Uterus (tissue), 2 donors: ENCODE data around the gene CTNND1.

Source experiments
- POLR2A ChIP-seq, 2 donors: fragments of 450-650 bp; IDR thresholded peaks; one replicate each; pipeline ENCODE4 v1.6.1; 2016; ENCODE audit warnings: antibody characterized with exemption in 2 of 2, mild to moderate bottlenecking in 1 of 2, moderate library complexity in 1 of 2
- TF ChIP-seq, protein P1 (sequence below), 4 experiments: fragments of 200-600 bp in 2 of 4; fragments of 450-650 bp in 2 of 4; sonication (generic) in 2 of 4; IDR thresholded peaks; one replicate each; pipeline ENCODE4 v1.5.1; 2016 to 2019; ENCODE audit warnings: antibody characterized with exemption in 4 of 4, mild to moderate bottlenecking in 2 of 4, moderate library complexity in 1 of 4

DNA sequence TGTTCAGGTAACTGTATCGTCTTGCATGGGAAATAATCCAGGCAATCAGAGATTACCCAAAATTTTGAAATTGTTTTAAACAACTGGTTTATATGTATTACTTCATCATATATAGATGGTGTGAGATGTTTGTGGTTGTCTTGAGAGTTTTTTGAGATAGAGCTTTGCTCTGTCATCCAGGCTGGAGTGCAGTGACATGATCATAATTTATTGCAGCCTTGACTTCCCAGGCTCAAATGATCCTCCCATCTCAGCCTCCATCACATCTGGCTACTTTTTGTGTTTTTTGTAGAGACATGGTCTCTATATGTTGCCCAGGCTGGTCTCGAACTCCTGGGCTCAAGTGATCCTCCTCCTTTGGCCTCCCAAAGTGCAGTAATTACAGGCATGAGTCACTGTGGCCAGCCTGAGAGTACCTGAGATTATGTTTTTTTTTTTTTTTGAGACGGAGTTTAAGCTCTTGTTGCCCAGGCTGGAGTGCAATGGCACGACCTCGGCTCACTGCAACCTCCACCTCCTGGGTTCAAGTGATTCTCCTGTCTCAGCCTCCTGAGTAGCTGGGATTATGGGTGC lies 11.5 kb downstream of the CTNND1 start:
- TF ChIP-seq, protein P1, sequence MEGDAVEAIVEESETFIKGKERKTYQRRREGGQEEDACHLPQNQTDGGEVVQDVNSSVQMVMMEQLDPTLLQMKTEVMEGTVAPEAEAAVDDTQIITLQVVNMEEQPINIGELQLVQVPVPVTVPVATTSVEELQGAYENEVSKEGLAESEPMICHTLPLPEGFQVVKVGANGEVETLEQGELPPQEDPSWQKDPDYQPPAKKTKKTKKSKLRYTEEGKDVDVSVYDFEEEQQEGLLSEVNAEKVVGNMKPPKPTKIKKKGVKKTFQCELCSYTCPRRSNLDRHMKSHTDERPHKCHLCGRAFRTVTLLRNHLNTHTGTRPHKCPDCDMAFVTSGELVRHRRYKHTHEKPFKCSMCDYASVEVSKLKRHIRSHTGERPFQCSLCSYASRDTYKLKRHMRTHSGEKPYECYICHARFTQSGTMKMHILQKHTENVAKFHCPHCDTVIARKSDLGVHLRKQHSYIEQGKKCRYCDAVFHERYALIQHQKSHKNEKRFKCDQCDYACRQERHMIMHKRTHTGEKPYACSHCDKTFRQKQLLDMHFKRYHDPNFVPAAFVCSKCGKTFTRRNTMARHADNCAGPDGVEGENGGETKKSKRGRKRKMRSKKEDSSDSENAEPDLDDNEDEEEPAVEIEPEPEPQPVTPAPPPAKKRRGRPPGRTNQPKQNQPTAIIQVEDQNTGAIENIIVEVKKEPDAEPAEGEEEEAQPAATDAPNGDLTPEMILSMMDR (IDR thresholded peaks at IDR 0.05) = no peak
- no peak for TF ChIP-seq POLR2A (IDR thresholded peaks at IDR 0.05)
